ENCODE measurements around the gene CADM1. TPM values are rescaled to one million over a fixed set of nuclear protein-coding genes. Genes with fewer than 3 reads are reported as not detected.

Gene CADM1
- polyA plus RNA-seq, 6 donors from 2014 or later, result not detected

DNA sequence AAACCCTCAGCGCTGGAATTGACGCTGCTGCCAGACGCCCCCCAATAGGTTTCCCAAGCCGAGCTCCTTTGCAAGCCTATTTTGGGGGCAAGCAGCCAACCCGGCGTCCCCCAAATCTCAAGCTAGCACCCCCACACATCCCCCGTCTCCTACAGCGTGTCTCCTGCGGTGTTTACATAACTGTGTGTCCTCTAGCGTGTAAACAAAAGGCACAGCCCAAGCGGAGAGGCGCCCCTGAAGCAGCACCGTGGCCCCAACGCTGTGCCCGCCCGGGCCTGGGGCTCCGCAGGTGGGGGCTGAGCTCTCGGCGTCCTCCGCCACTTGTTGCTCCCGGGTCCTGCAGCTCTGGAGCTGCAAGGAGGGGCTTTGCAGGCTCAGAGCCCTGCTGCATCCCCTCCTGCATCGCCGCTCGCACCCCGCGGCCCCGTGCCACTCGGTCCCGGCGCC, 1.6 kb downstream of the CADM1 start:
- DNase-seq, result no peak
- no peaks in the 10 kb centered on the region for H3K36me3 Mint-ChIP-seq
- no peak overlapping the region for H3K27ac Mint-ChIP-seq
- H3K27me3 Mint-ChIP-seq, result peaks cover 25 to 48% (median 37%) of the 10 kb centered on the region in 3 donors
- ATAC-seq (ENCODE audit: low read depth in 2 of 2), result no peak
- no peak overlapping the region for H3K4me3 Mint-ChIP-seq
- peaks cover 0 to 20% (median 6%) of the 10 kb centered on the region in 7 donors for H3K9me3 Mint-ChIP-seq
- peaks cover 3 to 16% (median 9%) of the 10 kb centered on the region in 3 donors for H3K4me1 Mint-ChIP-seq

DNA sequence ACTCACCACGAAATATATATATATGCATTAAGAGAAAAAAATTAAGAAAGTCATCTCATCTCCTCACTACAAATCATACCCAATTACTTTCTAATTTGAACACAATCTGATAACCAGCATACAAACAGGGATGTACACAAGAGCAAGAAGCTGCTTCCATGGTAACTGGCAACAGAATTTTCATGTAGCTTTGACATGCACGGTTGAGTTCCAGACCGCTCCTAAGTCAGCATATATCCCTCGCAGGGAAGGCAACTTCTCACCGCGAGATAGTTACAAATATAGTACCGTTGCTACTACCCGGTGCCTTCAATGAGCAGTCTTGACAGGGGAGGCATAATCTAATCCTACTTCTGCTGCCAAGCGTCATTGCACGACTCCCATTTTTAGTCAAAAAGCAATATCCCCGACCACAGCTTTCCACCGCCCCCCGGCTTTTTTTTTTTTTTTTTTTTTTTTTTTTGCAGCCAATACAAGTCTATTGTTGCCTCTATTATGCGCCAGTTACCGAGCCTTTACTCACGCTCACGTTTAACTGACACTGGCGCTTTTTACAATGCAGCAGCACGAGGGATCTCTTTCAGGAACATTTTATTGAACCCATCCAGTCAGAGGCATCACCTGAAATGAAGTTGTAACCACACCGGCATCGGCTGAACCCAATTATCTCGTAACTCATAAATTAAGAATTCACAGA, 2.2 kb downstream of the CADM1 start:
- H3K9me3 Mint-ChIP-seq, result peaks cover 0 to 20% (median 6%) of the 10 kb centered on the region in 7 donors
- ATAC-seq (ENCODE audit: low read depth in 2 of 2) (no peak), DNase-seq (no peak)
- peaks cover 3 to 16% (median 9%) of the 10 kb centered on the region in 3 donors for H3K4me1 Mint-ChIP-seq
- peaks cover 19 to 42% (median 31%) of the 10 kb centered on the region in 3 donors for H3K27me3 Mint-ChIP-seq
- no peaks in the 10 kb centered on the region for H3K36me3 Mint-ChIP-seq
- H3K4me3 Mint-ChIP-seq, result no peak overlapping the region
- H3K27ac Mint-ChIP-seq, result no peak overlapping the region

DNA sequence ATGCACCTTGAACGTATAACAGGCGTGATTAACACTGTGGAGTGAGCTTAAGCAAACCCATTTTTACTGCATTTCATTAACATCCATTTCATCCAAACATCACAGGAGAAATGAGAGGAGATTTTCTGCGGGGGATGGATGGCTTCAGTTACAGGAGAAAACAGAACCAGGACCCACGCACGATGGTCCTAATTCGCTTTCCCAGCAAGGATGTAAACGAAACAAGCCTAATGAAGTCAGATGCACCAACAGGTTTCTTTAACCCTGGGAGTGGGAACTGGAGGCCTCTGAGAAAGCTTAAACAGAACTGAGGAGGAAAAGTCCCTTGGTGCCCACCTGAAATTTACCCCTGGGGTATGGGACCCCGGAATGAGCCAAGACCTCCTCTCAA, 2.7 kb downstream of the CADM1 start:
- H3K4me1 Mint-ChIP-seq, result peaks cover 3 to 16% (median 9%) of the 10 kb centered on the region in 3 donors
- peaks cover 24 to 42% (median 36%) of the 10 kb centered on the region in 3 donors for H3K27me3 Mint-ChIP-seq
- no peak overlapping the region for H3K27ac Mint-ChIP-seq
- H3K36me3 Mint-ChIP-seq, result no peaks in the 10 kb centered on the region
- ATAC-seq (ENCODE audit: low read depth in 2 of 2) (no peak), DNase-seq (no peak)
- H3K4me3 Mint-ChIP-seq, result no peak overlapping the region
- peaks cover 0 to 20% (median 6%) of the 10 kb centered on the region in 7 donors for H3K9me3 Mint-ChIP-seq

DNA sequence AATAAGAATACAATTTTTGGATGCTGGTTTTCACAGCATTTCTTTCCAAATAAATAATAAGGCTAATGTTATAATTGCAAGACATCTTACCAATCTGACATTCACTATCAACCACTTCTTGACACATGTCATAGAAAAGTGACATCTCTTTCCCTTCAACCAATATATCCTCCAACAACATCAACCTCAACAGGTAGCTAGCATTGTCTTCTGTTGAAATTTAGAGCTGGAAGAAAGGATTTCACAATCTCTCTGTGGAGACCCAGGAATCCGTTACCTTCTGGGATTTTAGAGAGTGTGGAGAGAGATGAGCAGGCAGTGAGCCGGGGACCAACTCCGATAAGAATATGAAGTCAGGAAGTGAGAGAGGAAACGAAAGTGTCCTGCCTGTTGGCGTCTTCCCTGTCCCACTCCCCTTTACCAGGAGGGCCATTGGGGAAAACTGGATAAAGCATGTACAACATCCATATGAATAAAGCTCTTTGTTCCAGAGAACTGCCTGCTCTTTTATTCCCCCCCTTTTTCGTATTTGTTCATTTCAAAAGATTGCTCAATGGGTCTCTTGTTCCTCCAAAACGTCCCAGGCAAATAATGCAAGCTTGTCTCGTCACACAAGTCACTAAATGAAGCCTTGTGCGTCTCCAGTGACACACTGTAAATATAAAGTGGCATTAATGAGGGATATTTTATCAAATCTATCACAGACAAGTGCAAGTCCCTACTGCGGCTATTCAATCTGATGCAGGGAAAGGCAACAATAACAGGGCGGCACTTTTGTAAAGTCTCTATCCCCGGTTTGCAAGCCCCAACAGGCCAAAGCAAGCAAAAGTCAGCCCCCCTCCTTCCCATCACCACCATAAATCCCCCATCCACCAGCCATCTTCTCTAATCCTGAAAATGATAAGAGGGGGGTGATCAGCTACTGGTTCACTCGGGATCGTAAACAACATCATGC, 3.4 kb downstream of the CADM1 start:
- Mint-ChIP-seq H3K4me3 (no peak overlapping the region), H3K27me3 (peaks cover 31 to 42% (median 39%) of the 10 kb centered on the region in 3 donors), H3K4me1 (peaks cover 3 to 16% (median 9%) of the 10 kb centered on the region in 3 donors), H3K27ac (no peak overlapping the region), H3K36me3 (no peaks in the 10 kb centered on the region), H3K9me3 (peaks cover 0 to 20% (median 6%) of the 10 kb centered on the region in 7 donors)
- DNase-seq, result no peak
- no peak for ATAC-seq (ENCODE audit: low read depth in 2 of 2)

DNA sequence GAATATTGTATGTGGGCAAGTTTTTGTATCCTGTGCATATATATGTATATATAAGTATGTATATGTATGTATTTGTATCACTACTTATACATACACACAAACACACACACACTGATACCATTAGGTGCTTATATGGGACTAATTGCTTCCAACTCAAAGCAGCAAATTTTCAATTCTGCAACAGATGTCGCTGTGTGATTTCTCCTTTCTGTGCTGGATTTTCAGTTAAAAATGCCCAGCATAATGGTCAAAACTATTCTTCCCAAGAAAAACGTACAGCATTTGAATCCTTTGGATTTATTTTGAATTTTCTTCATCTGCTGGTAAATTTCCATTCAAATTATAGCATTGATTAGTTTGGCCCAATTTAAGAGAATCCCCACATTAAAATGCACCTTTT, 4.3 kb downstream of the CADM1 start:
- Mint-ChIP-seq H3K4me3 (no peak overlapping the region), H3K36me3 (no peaks in the 10 kb centered on the region), H3K4me1 (peaks cover 3 to 10% (median 5%) of the 10 kb centered on the region in 3 donors), H3K27ac (no peak overlapping the region), H3K9me3 (peaks cover 0 to 12% (median 5%) of the 10 kb centered on the region in 7 donors), H3K27me3 (peaks cover 24 to 42% (median 31%) of the 10 kb centered on the region in 3 donors)
- no peak for ATAC-seq (ENCODE audit: low read depth in 2 of 2)
- no peak for DNase-seq

DNA sequence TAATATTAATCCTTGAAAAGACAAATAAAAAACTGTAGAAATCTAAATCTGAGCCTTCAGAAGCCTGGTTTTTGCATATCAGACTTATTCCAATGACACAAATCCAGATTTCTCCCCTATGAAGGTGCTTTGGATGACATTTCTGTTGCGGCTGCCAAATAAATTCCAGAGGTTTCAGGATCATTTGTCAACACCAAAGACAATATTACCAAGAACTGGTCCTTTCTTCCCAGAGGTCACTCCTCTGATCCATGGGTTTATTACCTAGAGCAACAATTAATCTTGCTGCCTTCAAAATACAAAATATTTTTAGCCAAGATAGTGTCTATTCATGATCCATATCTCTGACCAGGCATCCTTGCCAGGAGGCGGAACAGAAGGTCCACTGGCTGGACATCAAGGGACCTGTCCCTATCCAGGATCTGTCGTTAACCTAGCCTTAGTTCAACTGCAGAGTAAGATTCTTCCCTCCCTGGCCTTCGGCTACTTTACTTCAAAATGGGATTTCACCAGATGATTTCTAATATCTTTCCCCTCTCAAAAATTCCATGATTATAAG, 4.9 kb downstream of the CADM1 start:
- no peak for ATAC-seq (ENCODE audit: low read depth in 2 of 2)
- peaks cover 20 to 36% (median 26%) of the 10 kb centered on the region in 3 donors for H3K27me3 Mint-ChIP-seq
- H3K4me1 Mint-ChIP-seq, result peaks cover 0 to 6% (median 0%) of the 10 kb centered on the region in 3 donors
- no peaks in the 10 kb centered on the region for H3K36me3 Mint-ChIP-seq
- no peak for DNase-seq
- H3K27ac Mint-ChIP-seq, result no peak overlapping the region
- peaks cover 0 to 11% (median 3%) of the 10 kb centered on the region in 7 donors for H3K9me3 Mint-ChIP-seq
- no peak overlapping the region for H3K4me3 Mint-ChIP-seq

DNA sequence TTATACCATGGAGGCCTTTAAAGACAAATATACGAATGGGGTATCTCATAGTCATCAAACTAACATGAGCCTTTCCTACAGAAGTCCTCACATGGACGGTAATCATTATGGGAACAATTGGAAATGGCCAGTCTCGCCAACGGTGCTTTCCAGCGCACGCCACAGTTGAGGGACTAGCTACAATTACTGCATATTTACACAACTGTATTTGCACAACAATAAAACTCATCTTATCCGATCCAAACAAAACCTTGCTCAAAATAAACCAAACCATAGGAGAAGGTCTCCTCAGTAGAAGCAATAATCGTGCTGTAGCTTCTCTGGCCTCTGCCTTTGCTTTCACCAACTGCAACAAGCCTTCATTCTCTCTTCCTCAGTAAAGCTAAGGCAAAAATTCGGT, 5.9 kb downstream of the CADM1 start:
- no peak for ATAC-seq (ENCODE audit: low read depth in 2 of 2)
- DNase-seq, result no peak
- Mint-ChIP-seq H3K4me1 (no peaks in the 10 kb centered on the region), H3K36me3 (no peaks in the 10 kb centered on the region), H3K27ac (no peak overlapping the region), H3K27me3 (peaks cover 20 to 30% (median 25%) of the 10 kb centered on the region in 3 donors), H3K4me3 (peak overlapping the region in 1 of 8 donors; percentile 1), H3K9me3 (peaks cover 0 to 11% (median 3%) of the 10 kb centered on the region in 7 donors)

DNA sequence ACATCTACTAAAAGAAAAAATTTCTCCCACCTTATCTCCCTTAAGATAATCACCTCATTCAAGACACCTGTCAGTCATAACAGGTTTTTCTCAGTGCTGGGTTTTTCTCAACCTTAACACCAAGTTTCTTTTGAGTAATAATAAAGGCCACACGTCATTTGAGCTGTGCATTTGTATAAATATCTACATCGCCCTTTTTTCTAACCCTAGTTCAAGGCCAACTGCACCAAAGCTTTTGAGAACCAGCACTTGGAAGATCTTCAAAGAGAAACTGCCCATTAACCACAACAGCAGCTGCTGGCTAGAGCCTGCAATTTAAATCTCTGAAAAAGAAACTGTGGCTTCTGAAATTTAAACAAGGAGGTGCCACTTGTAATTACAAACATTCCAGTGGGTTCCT, 6.9 kb downstream of the CADM1 start:
- H3K4me1 Mint-ChIP-seq, result no peaks in the 10 kb centered on the region
- no peaks in the 10 kb centered on the region for H3K36me3 Mint-ChIP-seq
- peaks cover 0 to 14% (median 3%) of the 10 kb centered on the region in 7 donors for H3K9me3 Mint-ChIP-seq
- no peak for ATAC-seq (ENCODE audit: low read depth in 2 of 2)
- no peak overlapping the region for H3K4me3 Mint-ChIP-seq
- peaks cover 20 to 31% (median 30%) of the 10 kb centered on the region in 3 donors for H3K27me3 Mint-ChIP-seq
- H3K27ac Mint-ChIP-seq, result no peak overlapping the region
- no peak for DNase-seq

DNA sequence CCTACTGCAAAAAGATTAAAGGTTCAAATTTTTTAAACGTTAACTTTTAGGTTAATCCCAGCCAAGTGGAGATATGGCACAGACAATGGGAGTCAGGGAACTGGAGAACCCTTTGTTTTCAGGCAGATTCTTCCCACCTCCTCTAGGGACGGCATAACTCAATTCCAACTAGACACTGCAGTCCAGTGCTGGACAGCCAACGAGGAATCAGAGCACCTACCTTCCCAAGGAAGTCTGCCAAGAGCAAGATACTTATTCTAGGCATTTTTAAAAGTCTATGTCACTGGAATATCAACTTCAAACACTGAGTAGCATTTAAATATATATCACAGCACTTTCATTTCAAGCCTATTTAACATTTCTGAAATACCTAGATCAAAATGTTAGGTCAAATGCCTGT, 7.3 kb downstream of the CADM1 start:
- H3K27me3 Mint-ChIP-seq, result peaks cover 20 to 33% (median 30%) of the 10 kb centered on the region in 3 donors
- H3K9me3 Mint-ChIP-seq, result peaks cover 0 to 14% (median 3%) of the 10 kb centered on the region in 7 donors
- no peak overlapping the region for H3K27ac Mint-ChIP-seq
- DNase-seq (no peak), ATAC-seq (ENCODE audit: low read depth in 2 of 2) (no peak)
- H3K4me1 Mint-ChIP-seq, result no peaks in the 10 kb centered on the region
- no peaks in the 10 kb centered on the region for H3K36me3 Mint-ChIP-seq
- H3K4me3 Mint-ChIP-seq, result no peak overlapping the region

DNA sequence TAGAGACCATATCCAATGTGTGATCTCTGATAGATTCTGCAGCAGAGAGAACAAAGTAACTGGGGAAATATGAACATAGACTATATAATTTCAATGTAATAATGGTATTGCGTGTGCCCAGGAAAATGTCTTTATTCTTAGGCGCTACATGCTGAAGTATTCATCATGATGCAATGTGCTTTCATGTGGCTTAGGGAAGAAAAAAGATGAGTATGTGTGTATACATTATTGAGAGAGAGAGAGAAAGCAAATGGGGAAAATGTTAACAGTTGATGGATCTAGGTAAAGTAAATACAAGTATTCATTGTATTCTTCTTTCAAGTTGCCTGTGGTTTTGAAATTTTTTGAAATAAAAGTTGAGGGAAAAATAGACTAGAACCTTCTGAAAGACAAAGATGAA, 10.3 kb downstream of the CADM1 start:
- Mint-ChIP-seq H3K4me3 (no peak overlapping the region), H3K27ac (no peak overlapping the region), H3K4me1 (no peaks in the 10 kb centered on the region), H3K27me3 (peaks cover 23 to 44% (median 35%) of the 10 kb centered on the region in 3 donors), H3K9me3 (peaks cover 0 to 14% (median 3%) of the 10 kb centered on the region in 7 donors), H3K36me3 (peaks cover 0 to 8% of the 10 kb centered on the region in 2 donors)
- no peak for DNase-seq
- ATAC-seq (ENCODE audit: low read depth in 2 of 2), result no peak

DNA sequence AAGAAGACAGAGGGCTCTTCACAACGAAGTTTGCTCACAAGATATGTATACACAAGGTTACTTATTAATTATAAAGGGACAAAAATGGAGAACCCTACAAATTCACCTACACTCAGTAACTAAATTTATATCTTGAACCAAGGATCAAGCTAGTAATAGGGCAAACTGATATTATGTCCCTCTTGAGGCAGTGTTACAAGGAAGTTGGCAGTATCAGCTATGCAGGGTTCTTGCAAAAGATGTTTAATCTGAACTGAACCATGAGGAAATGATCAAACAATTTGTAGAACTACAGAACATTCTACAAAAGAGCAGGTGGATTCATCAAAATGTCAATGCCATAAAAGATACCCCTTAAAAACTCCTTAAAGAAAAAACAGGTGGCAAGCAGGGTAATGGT, 10.7 kb downstream of the CADM1 start:
- ATAC-seq (ENCODE audit: low read depth in 2 of 2), result no peak

DNA sequence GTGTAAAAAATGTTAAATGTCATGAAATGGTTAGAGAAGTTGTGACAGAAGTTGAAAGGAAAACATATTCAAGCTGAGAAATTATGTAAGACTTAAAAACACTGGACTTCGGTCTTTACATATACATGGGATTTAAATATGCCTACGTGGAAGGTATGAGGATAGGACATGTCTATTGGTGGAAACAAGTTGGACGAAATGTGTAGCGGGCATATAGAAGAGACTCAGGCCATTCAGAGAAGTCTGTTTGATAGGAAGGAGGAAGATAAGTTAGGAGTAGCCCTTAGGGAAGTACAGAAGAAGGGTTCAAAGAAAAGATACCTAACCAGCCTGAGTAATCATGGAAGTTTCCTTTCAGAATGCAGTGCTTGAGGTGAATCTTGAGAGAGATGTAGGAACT, 14.7 kb downstream of the CADM1 start:
- Mint-ChIP-seq H3K4me1 (no peaks in the 10 kb centered on the region), H3K27ac (no peak overlapping the region), H3K9me3 (peaks cover 0 to 14% (median 2%) of the 10 kb centered on the region in 7 donors), H3K4me3 (no peak overlapping the region), H3K27me3 (peaks cover 10 to 21% (median 14%) of the 10 kb centered on the region in 3 donors), H3K36me3 (peaks cover 0 to 8% of the 10 kb centered on the region in 2 donors)
- no peak for ATAC-seq (ENCODE audit: low read depth in 2 of 2)
- no peak for DNase-seq

More for the DNA sequence above, 10.7 kb downstream of the CADM1 start:
- peaks cover 0 to 8% of the 10 kb centered on the region in 2 donors for H3K36me3 Mint-ChIP-seq
- peaks cover 0 to 14% (median 1%) of the 10 kb centered on the region in 7 donors for H3K9me3 Mint-ChIP-seq
- H3K4me3 Mint-ChIP-seq, result no peak overlapping the region
- no peak for DNase-seq
- no peak overlapping the region for H3K27ac Mint-ChIP-seq
- H3K4me1 Mint-ChIP-seq, result no peaks in the 10 kb centered on the region
- peaks cover 20 to 40% (median 32%) of the 10 kb centered on the region in 3 donors for H3K27me3 Mint-ChIP-seq

DNA sequence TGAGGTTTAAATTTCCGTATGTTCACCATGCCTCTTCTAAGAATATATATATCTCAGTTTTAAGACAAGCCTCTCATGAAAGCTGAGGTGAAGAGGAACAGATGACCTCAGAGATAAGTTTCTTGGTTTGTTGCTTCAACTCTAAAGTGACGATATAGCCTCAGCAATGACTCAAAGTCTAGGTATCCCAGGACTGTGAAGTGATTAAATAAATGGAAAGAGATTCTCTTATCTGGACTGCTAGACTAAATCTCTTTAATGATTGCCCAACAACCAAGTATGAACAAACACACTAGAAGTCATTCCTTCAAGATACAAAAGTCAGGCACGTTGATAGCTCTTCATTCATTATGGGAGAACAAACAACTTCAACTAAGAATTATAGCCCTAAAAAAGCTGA, 15.3 kb downstream of the CADM1 start:
- no peak overlapping the region for H3K4me3 Mint-ChIP-seq
- H3K4me1 Mint-ChIP-seq, result no peaks in the 10 kb centered on the region
- peaks cover 0 to 8% of the 10 kb centered on the region in 2 donors for H3K36me3 Mint-ChIP-seq
- H3K9me3 Mint-ChIP-seq, result peaks cover 0 to 14% (median 2%) of the 10 kb centered on the region in 7 donors
- H3K27me3 Mint-ChIP-seq, result peaks cover 10 to 21% (median 14%) of the 10 kb centered on the region in 3 donors
- DNase-seq (no peak), ATAC-seq (ENCODE audit: low read depth in 2 of 2) (no peak)
- no peak overlapping the region for H3K27ac Mint-ChIP-seq
